Mammary epithelial cell (primary cell): ENCODE results near the gene IDH2.

Experiments used
- CTCF ChIP-seq, 2 donors: IDR thresholded peaks in 1 of 2; conservative IDR thresholded peaks in 1 of 2; 2 replicates each; pipeline ENCODE4 v1.5.1; 2011 to 2012; ENCODE audit warnings: inconsistent platforms in 2 of 2, low read length in 2 of 2, mild to moderate bottlenecking in 2 of 2, control low read depth in 1 of 2, low read depth in 1 of 2; ENCODE audit not compliant: insufficient read depth in 1 of 2; ENCODE audit errors: extremely low read depth in 1 of 2
- EZH2 ChIP-seq: IDR thresholded peaks from 2 replicates; pipeline ENCODE4 v1.6.1; 2012; ENCODE audit warnings: low read length, inconsistent platforms, borderline replicate concordance

GRCh38 chr15:90145761-90146160, 43.5 kb upstream of the IDH2 start:
- TF ChIP-seq CTCF (conservative IDR thresholded peaks at IDR 0.05 in 1 of 2, IDR thresholded peaks at IDR 0.05 in 1 of 2; ENCODE audit: extremely low read depth in 1 of 2, insufficient read depth in 1 of 2, low read depth in 1 of 2, low read length in 2 of 2) (no peak), EZH2 (no peak)
